SIG-M5 (cell line): Measurements from ENCODE around the gene ZSCAN22.
A peak's percentile ranks its signal among the peaks of the same experiment; 100 is the strongest.
"Not testable (repeated sequence)": the region's sequence is repeated elsewhere in the genome, so short reads cannot be mapped to it uniquely, and the experiment has no call there.

Experiments
- DNase-seq: peaks from one replicate; lab custom pipeline; 2025; lab: John Stamatoyannopoulos, UW

Gene ZSCAN22

DNA sequence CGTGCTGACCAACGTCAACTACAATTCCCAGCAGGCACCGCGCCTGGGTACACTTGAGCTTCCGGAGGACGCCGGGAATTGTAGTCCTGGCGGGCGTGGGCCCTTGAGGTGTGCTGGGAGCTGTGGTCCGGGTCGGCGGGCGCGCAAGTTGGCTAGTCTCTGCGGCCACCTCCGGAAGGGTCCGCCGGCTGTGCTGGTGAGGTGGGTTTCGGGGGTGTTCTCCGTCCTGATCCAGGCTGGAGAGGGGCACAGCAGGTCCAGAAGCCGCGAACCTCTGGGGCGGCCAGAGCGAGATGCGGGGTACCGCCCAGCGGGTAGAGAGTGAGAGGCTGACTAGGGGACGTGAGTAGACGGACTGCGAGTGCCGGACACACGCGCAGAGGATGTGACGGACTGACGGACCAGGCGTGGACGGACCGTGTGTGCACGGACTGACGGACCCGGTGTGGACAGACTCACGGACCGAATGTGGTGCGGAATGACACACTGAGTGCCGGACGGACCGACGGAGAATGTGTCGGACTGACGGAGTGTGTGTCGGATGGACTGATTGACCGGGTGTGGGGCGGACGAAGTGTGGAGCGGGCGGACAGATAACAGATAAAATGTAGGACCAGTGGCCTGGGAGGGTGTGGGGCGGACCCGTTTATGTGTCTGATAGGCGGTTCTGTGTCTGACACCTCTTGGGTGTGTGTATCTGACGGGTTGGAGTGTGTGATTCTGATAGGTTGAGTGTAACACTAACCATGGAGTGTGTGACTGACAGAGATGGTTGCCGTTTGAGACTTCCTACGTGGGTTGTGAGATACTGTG is at the start of gene ZSCAN22:
Gene ZSCAN22, plus strand, starts transcription at position 81 of the 813 bp plus-strand sequence. CDS start 7,809 bp downstream, outside the sequence.
- DNase-seq, result peak; percentile 55

- no peak for DNase-seq
These were observed 49.6 kb upstream of the ZSCAN22 start for GRCh38 chr19:58277197-58277596.

DNA sequence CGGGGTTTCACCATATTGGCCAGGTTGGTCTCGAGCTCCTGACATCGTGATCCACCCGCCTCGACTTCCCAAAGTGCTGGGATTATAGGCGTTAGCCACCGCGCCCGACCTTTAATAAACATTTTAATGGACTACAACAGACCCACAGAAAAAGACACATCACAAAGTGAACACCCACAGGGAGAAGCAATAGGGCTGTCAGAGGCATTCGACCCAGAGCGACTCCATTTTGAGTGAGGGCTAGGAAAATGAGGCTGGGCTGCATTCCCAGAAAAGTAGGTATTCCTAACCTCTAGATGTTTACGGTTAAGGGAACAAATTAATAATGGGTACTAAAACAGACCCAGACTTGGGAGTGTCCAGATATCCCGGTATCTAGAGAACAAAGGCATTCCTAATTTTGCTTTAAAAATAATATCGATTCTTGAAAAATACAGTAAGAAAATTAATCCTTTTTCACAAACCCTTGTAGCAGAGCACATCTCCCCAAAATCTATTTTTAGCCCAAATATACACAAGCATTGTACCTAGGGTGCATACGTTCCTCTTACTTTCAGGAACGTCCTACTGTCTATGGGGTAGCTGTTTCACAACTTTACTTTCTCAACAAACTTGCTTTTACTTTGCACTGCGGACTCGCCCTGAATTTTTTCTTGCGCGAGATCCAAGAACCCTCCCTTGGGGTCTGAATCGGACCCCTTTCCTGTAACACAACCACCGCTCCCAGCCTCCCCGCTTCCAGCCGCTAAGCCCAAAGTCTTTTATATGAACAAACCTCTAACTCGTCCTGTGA is 48.9 kb upstream of the ZSCAN22 start:
- no peak for DNase-seq

DNA sequence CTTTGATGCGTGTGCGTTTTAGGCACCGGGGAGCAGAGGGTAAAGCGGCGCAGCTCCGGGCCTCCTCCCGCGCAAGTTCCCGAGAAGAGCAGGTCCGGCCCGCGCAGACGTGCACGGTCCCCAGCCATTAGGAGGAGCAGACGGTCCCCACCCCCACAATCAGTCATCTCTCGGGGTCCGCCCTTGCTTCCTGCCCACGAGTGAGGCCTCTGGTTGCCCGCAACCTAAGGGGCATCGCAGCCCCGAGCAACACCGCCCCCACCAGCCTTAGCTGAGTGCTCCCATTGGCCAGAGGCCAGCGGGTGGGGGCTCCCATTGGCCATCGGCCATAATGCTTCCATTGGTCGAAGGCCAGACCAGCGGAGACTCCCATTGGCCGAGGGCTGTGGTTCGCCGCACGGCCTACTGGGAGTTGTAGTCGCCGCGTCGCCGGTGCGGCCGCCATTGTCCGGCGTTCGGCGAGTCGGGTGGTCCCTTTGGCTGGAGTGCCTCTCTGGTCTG is 48.2 kb upstream of the ZSCAN22 start, which contains the start of gene ZNF8:
Gene ZNF8, plus strand, starts transcription at position 415 of the 501 bp plus-strand sequence. CDS start 127 bp downstream, outside the sequence.
- peak; percentile 49 for DNase-seq

- no peak for DNase-seq
These were observed 47.5 kb upstream of the ZSCAN22 start for GRCh38 chr19:58279042-58279924.

- DNase-seq, result no peak
These were observed 46.9 kb upstream of the ZSCAN22 start for GRCh38 chr19:58279925-58280316.

DNA sequence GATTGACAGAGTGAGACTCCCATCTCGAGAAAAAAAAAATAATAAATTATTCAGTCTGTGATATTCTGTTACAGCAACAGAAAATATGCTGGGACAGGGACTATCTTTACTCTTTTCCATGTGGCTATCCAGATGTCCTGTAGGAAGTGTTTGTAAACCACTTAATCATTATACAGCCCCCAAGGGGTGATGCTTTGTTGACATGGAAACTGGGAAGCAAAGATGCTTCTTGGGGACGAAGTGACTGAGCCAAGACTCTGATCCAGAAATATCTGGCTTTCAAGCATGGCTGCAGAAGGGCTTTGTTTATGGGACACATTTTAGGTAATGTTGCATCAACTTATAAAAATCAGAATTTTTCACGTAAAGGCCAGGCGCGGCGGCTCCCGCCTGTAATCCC is 42.6 kb upstream of the ZSCAN22 start:
- DNase-seq, result no peak

- DNase-seq, result no peak
These were observed 34.9 kb upstream of the ZSCAN22 start for GRCh38 chr19:58291943-58292342.

DNA sequence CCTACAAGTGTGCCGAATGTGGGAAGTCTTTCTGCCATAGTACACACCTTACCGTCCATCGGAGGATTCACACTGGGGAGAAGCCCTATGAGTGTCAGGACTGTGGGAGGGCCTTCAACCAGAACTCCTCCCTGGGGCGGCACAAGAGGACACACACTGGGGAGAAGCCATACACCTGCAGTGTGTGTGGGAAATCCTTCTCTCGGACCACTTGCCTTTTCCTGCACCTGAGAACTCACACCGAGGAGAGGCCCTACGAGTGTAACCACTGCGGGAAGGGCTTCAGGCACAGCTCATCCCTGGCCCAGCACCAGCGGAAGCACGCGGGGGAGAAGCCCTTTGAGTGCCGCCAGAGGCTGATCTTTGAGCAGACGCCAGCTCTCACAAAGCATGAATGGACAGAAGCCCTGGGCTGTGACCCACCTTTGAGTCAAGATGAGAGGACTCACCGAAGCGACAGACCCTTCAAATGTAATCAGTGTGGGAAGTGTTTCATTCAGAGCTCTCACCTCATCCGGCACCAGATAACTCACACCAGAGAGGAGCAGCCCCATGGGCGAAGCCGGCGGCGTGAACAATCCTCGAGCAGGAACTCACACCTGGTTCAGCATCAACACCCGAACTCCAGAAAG is 31.9 kb upstream of the ZSCAN22 start:
- DNase-seq, result no peak

GRCh38 chr19:58296104-58296503 is 30.7 kb upstream of the ZSCAN22 start:
- no peak for DNase-seq

GRCh38 chr19:58300620-58301019 is 26.2 kb upstream of the ZSCAN22 start:
- no peak for DNase-seq

DNA sequence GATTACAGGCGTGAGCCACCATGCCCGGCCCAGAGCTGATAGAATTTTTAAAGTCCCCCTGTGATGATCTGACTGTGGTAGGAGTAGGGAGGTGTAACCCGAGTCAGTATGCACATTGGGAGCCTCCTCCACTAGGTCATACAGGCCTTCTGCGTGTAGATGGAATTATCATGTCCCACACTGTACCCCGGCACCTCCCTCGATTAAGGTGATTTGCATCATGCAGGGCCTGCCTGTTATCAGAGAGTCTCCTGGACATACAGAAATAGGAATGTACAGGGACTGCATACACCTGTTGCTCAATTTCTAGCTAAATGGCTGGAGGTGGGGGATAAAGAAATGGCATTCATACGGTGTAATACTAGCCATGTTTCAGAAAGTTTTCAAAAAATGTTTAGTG is 22.5 kb upstream of the ZSCAN22 start:
- DNase-seq, result no peak

DNA sequence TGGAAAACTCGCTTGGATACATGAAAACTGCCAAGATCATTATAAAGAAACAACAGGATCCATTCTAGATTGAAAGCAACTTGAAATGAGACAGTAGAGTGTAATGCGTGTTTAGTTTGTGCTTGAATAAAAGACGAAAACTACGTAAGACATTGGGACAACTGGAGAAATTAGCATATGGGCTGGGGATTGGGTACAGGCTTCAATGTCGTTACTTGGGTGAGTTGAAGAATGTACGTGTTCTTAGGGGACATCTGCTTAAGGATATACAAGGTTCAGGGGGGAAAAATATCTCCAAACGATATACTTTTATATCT is 22.1 kb upstream of the ZSCAN22 start:
- no peak for DNase-seq

GRCh38 chr19:58305065-58305931 is 21.5 kb upstream of the ZSCAN22 start, which contains the start of gene ERVK3-1:
ERVK3-1 (plus strand) TSS chr19:58305377; CDS start chr19:58312169, 6,792 bp downstream.
- peak; percentile 90 for DNase-seq

- DNase-seq, result no peak
These were observed 20.9 kb upstream of the ZSCAN22 start for GRCh38 chr19:58305932-58306323.

DNA sequence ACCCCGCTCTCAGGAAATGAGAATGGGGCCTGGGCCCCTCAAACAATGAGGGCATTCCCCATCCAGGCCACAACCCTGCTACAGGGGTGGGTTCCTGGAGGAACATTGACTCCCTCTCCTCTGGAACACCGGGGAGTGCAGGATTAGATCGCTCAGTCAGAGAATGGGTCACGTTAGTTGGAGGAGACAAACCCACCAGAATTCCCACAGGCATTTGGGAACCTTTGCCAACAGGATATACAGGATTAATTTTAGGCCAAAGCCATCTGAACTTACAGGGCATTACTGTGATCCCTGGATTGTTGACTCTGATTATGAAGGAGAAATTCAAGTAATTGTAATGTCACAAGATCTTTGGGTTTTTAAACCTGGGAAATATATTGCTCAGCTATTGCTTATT is 19.1 kb upstream of the ZSCAN22 start:
- DNase-seq, result no peak

- DNase-seq, result not testable (repeated sequence)
These were observed 16.1 kb upstream of the ZSCAN22 start for GRCh38 chr19:58310685-58311084.

DNA sequence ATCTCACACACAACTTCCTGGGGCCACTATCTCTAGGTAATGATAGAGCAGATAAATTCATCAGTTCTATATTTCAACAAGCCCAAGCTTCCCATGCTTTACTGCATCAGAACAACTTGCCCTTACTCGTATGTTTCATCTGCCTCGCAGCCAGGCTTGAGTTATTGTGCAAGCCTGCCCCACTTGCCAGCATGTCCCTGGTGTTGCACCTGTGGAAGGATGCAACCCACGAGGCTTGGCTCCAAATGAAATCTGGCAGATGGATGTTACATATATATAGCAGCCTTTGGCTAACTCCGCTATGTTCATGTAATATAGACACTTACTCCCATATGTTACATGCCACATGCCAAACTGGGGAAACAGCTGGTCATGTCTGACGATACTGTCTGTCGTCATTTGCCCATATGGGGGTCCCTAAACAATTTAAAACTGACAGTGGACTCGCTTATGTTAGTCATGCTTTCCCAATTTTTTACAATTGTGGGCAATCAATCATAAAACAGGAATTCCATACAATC is 15.4 kb upstream of the ZSCAN22 start:
- no peak for DNase-seq

DNA sequence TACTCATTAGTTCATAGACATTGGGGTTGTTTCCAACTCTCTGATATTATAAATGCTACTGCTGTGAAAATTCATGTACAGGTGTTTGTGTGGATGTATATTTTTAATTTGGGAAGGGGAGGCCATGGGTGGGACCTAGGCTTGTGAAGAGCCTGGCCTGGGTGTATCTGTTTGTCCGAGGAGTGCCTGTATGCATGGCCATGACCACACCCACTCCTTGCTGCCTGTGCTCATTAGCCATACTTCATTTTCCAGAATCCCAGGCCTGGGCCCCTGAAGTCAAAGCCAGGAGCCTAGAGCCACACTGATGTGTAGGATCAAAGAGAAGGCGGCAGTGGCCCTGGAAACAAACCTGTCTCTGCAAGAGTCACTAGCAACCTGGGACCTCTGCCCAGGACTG is 11.2 kb upstream of the ZSCAN22 start:
- DNase-seq, result no peak

GRCh38 chr19:58317476-58318072 is 9.2 kb upstream of the ZSCAN22 start:
- no peak for DNase-seq
